Liver (tissue), 9 donors: ENCODE measurements around the gene TOP3A. TPM values are rescaled to one million over a fixed set of nuclear protein-coding genes. Genes with fewer than 3 reads are reported as not detected.

Experiments used
- DNase-seq: peaks from one replicate; pipeline ENCODE4 v3.0.0-alpha.2; 2017; ENCODE audit warnings: low spot score
- H3K27ac ChIP-seq, 2 donors: one replicate each; pipeline ENCODE4 v1.7.0; 2013; ENCODE audit warnings: inconsistent platforms in 2 of 2, low read length in 2 of 2, control low read depth in 1 of 2, low read depth in 1 of 2, mild to moderate bottlenecking in 1 of 2
- H3K27me3 ChIP-seq, 4 donors: one replicate each; pipeline versions ENCODE4 v1.6.1 to v1.7.0; 2013; ENCODE audit warnings: low read length in 3 of 4, inconsistent platforms in 1 of 4, mild to moderate bottlenecking in 1 of 4, moderate library complexity in 1 of 4; ENCODE audit not compliant: control insufficient read depth in 4 of 4, insufficient read depth in 4 of 4
- H3K36me3 ChIP-seq, 4 donors: one replicate each; pipeline versions ENCODE4 v1.6.1 to v1.7.0; 2013; ENCODE audit warnings: low read length in 3 of 4, mild to moderate bottlenecking in 3 of 4, low read depth in 1 of 4, moderate library complexity in 1 of 4; ENCODE audit not compliant: control insufficient read depth in 4 of 4, insufficient read depth in 3 of 4
- H3K4me1 ChIP-seq, 4 donors: one replicate each; pipeline versions ENCODE4 v1.6.1 to v1.7.0; 2013; ENCODE audit warnings: low read length in 3 of 4, mild to moderate bottlenecking in 3 of 4, moderate library complexity in 1 of 4; ENCODE audit not compliant: control insufficient read depth in 4 of 4, insufficient read depth in 4 of 4
- H3K4me3 ChIP-seq, 3 donors: one replicate each; pipeline versions ENCODE4 v1.6.1 to v1.7.0; 2013; ENCODE audit warnings: low read length in 3 of 3, control low read depth in 1 of 3, low read depth in 1 of 3, mild to moderate bottlenecking in 1 of 3
- H3K9ac ChIP-seq, 2 donors: one replicate each; pipeline ENCODE4 v1.7.0; 2013; ENCODE audit warnings: low read length in 2 of 2, mild to moderate bottlenecking in 2 of 2, moderate library complexity in 2 of 2, control low read depth in 1 of 2, low read depth in 1 of 2
- H3K9me3 ChIP-seq, 4 donors: one replicate each; pipeline versions ENCODE4 v1.6.1 to v1.7.0; 2013; ENCODE audit warnings: low read length in 3 of 4; ENCODE audit not compliant: control insufficient read depth in 4 of 4
- ATF3 ChIP-seq: IDR thresholded peaks from 2 replicates; pipeline ENCODE4 v1.6.1; 2016; ENCODE audit warnings: antibody characterized with exemption
- EGR1 ChIP-seq, 2 donors: IDR thresholded peaks; 2 replicates each; pipeline ENCODE4 v1.6.1; 2016 to 2018; ENCODE audit warnings: antibody characterized with exemption in 2 of 2, low read depth in 2 of 2
- FOXA1 ChIP-seq: IDR thresholded peaks from 2 replicates; pipeline ENCODE4 v1.6.1; 2016; ENCODE audit warnings: antibody characterized with exemption
- FOXA2 ChIP-seq: IDR thresholded peaks from 2 replicates; pipeline ENCODE4 v1.6.1; 2016; ENCODE audit warnings: antibody characterized with exemption
- GABPA ChIP-seq, 2 donors: IDR thresholded peaks in 1 of 2; conservative IDR thresholded peaks in 1 of 2; 2 replicates each; pipeline ENCODE4 v1.6.1; 2016; ENCODE audit warnings: antibody characterized with exemption in 2 of 2, mild to moderate bottlenecking in 1 of 2, moderate library complexity in 1 of 2
- HNF4A ChIP-seq, 2 donors: conservative IDR thresholded peaks; 2 replicates each; pipeline ENCODE4 v1.6.1; 2016; ENCODE audit warnings: antibody characterized with exemption in 2 of 2, mild to moderate bottlenecking in 2 of 2
- HNF4G ChIP-seq: IDR thresholded peaks from 2 replicates; pipeline ENCODE4 v1.6.1; 2016; ENCODE audit warnings: antibody characterized with exemption
- MAX ChIP-seq: IDR thresholded peaks from 2 replicates; pipeline ENCODE4 v1.6.1; 2016; ENCODE audit warnings: antibody characterized with exemption
- NR2F2 ChIP-seq: IDR thresholded peaks from 2 replicates; pipeline ENCODE4 v1.6.1; 2016; ENCODE audit warnings: antibody characterized with exemption
- RAD21 ChIP-seq, 2 donors: IDR thresholded peaks; 2 replicates each; pipeline ENCODE4 v1.6.1; 2016; ENCODE audit warnings: antibody characterized with exemption in 2 of 2, mild to moderate bottlenecking in 2 of 2
- RXRA ChIP-seq, 2 donors: IDR thresholded peaks; 2 replicates each; pipeline ENCODE4 v1.6.1; 2017 to 2018; ENCODE audit warnings: antibody characterized with exemption in 2 of 2, mild to moderate bottlenecking in 1 of 2
- SP1 ChIP-seq: IDR thresholded peaks from 2 replicates; pipeline ENCODE4 v1.6.1; 2018; ENCODE audit warnings: antibody characterized with exemption, mild to moderate bottlenecking
- TAF1 ChIP-seq: conservative IDR thresholded peaks from 2 replicates; pipeline ENCODE4 v1.6.1; 2016; ENCODE audit warnings: antibody characterized with exemption, mild to moderate bottlenecking
- WGBS: extraction: QIAGEN DNeasy Blood & Tissue Kit; methylation state at CpG from one replicate; pipeline ENCODE4 v1.1.7; 2013; 5-methylcytosine and 5-hydroxymethylcytosine counted together
- polyA plus RNA-seq, 2 donors: library from polyadenylated mRNA; stranded (reverse) in 1 of 2; unstranded in 1 of 2; fragments of 200-250 nt in 1 of 2; fragments of >200 nt in 1 of 2; fragmentation: Nextera tagmentation in 1 of 2; extraction: Ambion mirVana in 1 of 2; gene quantifications; one replicate each; pipeline versions ENCODE4 v1.2.1 to v1.2.3, GENCODE V29; 2013 to 2015
- total RNA-seq, 2 donors: library from RNA; depleted of rRNA; stranded (reverse); fragments of >200 nt; gene quantifications; one replicate each; pipeline ENCODE4 v1.2.3, GENCODE V29; 2014
- donor health status: healthy.
- donor health status: healthy.
- donor health status: healthy.
- donor health status: healthy.
- donor health status: healthy.

TOP3A gene
- total and polyA plus RNA-seq, 4 donors, result 6.6 to 37.5 (median 14.3) TPM

- no peak for TF ChIP-seq EGR1 (IDR thresholded peaks at IDR 0.05; ENCODE audit: low read depth in 2 of 2)
- no peak for TF ChIP-seq HNF4A (conservative IDR thresholded peaks at IDR 0.05)
- TF ChIP-seq TAF1, result no peak
- no peak for TF ChIP-seq GABPA (IDR thresholded peaks at IDR 0.05 in 1 of 2, conservative IDR thresholded peaks at IDR 0.05 in 1 of 2)
- TF ChIP-seq NR2F2, result no peak
Measured at GRCh38 chr17:18327093-18327492, 12.3 kb upstream of the TOP3A start (continued).

GRCh38 chr17:18326572-18326971 is 11.8 kb upstream of the TOP3A start:
- TF ChIP-seq MAX, result no peak
- TF ChIP-seq RAD21 (IDR thresholded peaks at IDR 0.05), result no peak
- TF ChIP-seq FOXA1, result no peak
- no peak for TF ChIP-seq EGR1 (IDR thresholded peaks at IDR 0.05; ENCODE audit: low read depth in 2 of 2)
- no peak for TF ChIP-seq FOXA2
- TF ChIP-seq NR2F2, result no peak
- no peak for TF ChIP-seq HNF4A (conservative IDR thresholded peaks at IDR 0.05)
- TF ChIP-seq RXRA (IDR thresholded peaks at IDR 0.05), result no peak
- TF ChIP-seq HNF4G, result no peak
- TF ChIP-seq ATF3, result no peak
- no peak for TF ChIP-seq SP1
- 95% methylated on average over 6 of the region's 6 CpGs for WGBS
- H3K36me3 ChIP-seq, result peaks cover 12 to 62% (median 39%) of the 10 kb centered on the region in 4 donors
- no peaks in the 10 kb centered on the region for H3K27me3 ChIP-seq
- no peak overlapping the region for H3K4me3 ChIP-seq
- H3K27ac ChIP-seq, result no peak overlapping the region
- H3K9ac ChIP-seq, result no peak overlapping the region
- no peaks in the 10 kb centered on the region for H3K9me3 ChIP-seq
- H3K4me1 ChIP-seq, result peaks cover 0 to 5% (median 2%) of the 10 kb centered on the region in 4 donors
- no peak for DNase-seq

- DNase-seq, result no peak
- Histone ChIP-seq H3K9ac (no peak overlapping the region), H3K27me3 (no peaks in the 10 kb centered on the region), H3K4me1 (peaks cover 0 to 5% (median 2%) of the 10 kb centered on the region in 4 donors), H3K36me3 (peaks cover 9 to 57% (median 34%) of the 10 kb centered on the region in 4 donors), H3K27ac (no peak overlapping the region), H3K9me3 (no peaks in the 10 kb centered on the region), H3K4me3 (no peak overlapping the region)
- 94% methylated on average over 2 of the region's 2 CpGs for WGBS
- TF ChIP-seq RAD21 (IDR thresholded peaks at IDR 0.05), result no peak
- TF ChIP-seq NR2F2, result no peak
- no peak for TF ChIP-seq SP1
- TF ChIP-seq GABPA (IDR thresholded peaks at IDR 0.05 in 1 of 2, conservative IDR thresholded peaks at IDR 0.05 in 1 of 2), result no peak
- TF ChIP-seq RXRA (IDR thresholded peaks at IDR 0.05), result no peak
Measured at GRCh38 chr17:18326039-18326438, 11.2 kb upstream of the TOP3A start.

GRCh38 chr17:18324140-18325050 is 9.6 kb upstream of the TOP3A start:
- Histone ChIP-seq H3K4me1 (peaks cover 0 to 14% (median 4%) of the 10 kb centered on the region in 4 donors), H3K4me3 (no peak overlapping the region), H3K9me3 (no peaks in the 10 kb centered on the region), H3K27ac (peak overlapping the region in 1 of 2 donors; percentile 22), H3K9ac (no peak overlapping the region), H3K36me3 (peaks cover 9 to 42% (median 23%) of the 10 kb centered on the region in 4 donors), H3K27me3 (no peaks in the 10 kb centered on the region)
- TF ChIP-seq EGR1 (IDR thresholded peaks at IDR 0.05; ENCODE audit: low read depth in 2 of 2), result no peak
- no peak for TF ChIP-seq SP1
- WGBS, result 66% methylated on average over 27 of the region's 27 CpGs
- DNase-seq, result no peak
